GM12892 (cell line): ENCODE data around the gene EGLN1.

Experiments
- POLR2A ChIP-seq: IDR thresholded peaks from 2 replicates; pipeline ENCODE4 v1.6.1; 2011; ENCODE audit warnings: low read depth, low read length, control low read depth
- POLR2AphosphoS5 ChIP-seq: IDR thresholded peaks from 2 replicates; pipeline ENCODE4 v1.6.1; 2011; ENCODE audit warnings: low read depth, low read length, control low read depth

DNA sequence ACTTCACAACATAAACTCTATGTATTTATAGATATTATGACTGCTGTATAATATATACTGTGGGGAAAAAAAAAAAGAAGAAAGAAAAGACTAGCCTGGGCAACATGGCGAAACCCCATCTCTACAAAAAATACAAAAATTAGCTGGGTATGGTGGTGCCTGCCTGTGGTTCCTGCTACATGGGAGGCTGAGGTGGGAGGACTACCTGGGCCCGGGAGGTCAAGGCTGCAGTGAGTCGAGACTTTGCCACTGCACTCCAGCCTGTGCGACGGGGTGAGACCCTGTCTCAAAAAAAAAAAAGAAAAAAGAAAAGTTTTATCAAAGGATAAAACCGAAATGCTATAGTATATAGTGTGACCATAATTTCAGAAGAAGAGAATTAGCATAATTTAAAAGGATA is 87.1 kb downstream of the EGLN1 start:
- TF ChIP-seq POLR2AphosphoS5 (no peak), POLR2A (no peak)
